Measurements from ENCODE around the gene CHST11.

The CHST11 gene

GRCh38 chr12:104596134-104596799 lies 139.5 kb downstream of the CHST11 start:
- no peak overlapping the region for H3K27ac ChIP-seq
- TF ChIP-seq ZFX (IDR thresholded peaks at IDR 0.05; ENCODE audit: borderline replicate concordance) (no peak), CTCF (IDR thresholded peaks at IDR 0.05) (no peak)

- no peak for TF ChIP-seq ZFX (IDR thresholded peaks at IDR 0.05; ENCODE audit: borderline replicate concordance)
- TF ChIP-seq CTCF (IDR thresholded peaks at IDR 0.05) = no peak
- no peak overlapping the region for H3K27ac ChIP-seq
These were observed 140.4 kb downstream of the CHST11 start for GRCh38 chr12:104596898-104597843.

- no peak for TF ChIP-seq CTCF (IDR thresholded peaks at IDR 0.05)
- TF ChIP-seq ZFX (IDR thresholded peaks at IDR 0.05; ENCODE audit: borderline replicate concordance) = no peak
- no peak overlapping the region for H3K27ac ChIP-seq
These were observed 141.9 kb downstream of the CHST11 start for GRCh38 chr12:104598342-104599271.

GRCh38 chr12:104599272-104600035 lies 142.7 kb downstream of the CHST11 start:
- TF ChIP-seq ZFX (IDR thresholded peaks at IDR 0.05; ENCODE audit: borderline replicate concordance) (no peak), CTCF (IDR thresholded peaks at IDR 0.05) (no peak)
- no peak overlapping the region for H3K27ac ChIP-seq

- H3K27ac ChIP-seq = no peak overlapping the region
- TF ChIP-seq ZFX (IDR thresholded peaks at IDR 0.05; ENCODE audit: borderline replicate concordance) (no peak), CTCF (IDR thresholded peaks at IDR 0.05) (no peak)
These were observed 143.4 kb downstream of the CHST11 start for GRCh38 chr12:104600036-104600712.

Data from 22Rv1 (cell line).